Fibroblast of gingiva (primary cell): ENCODE data around the gene UGP2.
"Not testable (repeated sequence)": the region's sequence is repeated elsewhere in the genome, so short reads cannot be mapped to it uniquely, and the experiment has no call there.

ENCODE experiments used
- DNase-seq: peaks from one replicate; pipeline ENCODE4 v3.0.0-alpha.2; 2011; ENCODE audit warnings: low read depth

Gene UGP2

DNA sequence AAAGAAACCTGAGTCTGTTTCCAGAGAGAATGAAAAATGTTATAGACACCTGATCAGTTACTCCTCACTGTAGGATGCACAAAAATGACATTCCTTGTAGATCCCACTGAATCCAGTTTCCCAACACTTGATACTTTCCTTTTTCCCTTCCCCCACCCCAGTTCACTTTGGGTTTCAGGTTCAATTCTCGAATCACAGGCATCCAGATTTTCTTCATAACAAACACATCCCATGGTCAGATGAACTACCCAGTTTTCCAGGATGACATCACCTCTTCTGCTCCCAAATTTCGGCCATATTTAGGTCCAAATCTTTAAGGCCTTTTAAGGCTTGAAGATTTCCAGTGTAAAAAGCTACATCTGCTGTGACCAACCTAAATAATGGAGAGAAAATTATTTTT, 51.5 kb downstream of the UGP2 start:
- no peak for DNase-seq

DNA sequence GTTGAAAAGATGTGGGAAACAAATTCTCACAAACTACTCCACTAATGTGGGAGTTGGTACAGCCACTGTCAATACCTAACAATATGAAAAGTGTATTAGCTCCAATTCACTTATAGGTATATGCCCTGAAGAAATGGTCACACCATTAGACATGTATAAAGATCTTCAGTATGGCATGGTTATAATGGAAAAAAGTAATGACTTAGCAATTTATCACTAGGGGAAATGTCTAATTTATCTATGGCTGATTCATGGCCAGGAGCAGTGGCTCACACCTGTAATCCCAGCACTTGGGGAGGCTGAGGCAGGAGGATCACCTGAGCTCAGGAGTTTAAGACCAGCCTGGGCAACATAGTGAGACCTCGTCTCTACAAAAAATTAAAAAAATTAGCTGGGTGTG, 52.5 kb downstream of the UGP2 start:
- no peak for DNase-seq

DNA sequence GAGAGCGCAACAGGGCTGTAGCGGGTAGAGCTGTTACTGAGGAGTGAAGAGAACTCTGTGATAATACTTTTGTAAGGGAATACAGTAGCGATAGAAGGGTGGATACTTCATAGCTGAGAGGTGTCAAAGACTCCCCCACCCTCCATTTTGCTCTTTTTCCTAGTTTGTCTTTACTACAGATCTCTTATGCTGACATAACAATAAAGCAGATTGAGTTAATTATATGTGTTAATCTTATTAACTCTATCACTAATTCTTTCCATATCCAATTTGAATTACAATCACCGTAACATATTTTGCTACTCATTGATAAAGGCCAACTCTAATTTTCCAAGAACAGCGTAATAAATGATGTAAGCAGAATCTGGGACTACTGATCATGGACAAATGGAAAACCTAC, 57.1 kb downstream of the UGP2 start:
- DNase-seq = no peak

DNA sequence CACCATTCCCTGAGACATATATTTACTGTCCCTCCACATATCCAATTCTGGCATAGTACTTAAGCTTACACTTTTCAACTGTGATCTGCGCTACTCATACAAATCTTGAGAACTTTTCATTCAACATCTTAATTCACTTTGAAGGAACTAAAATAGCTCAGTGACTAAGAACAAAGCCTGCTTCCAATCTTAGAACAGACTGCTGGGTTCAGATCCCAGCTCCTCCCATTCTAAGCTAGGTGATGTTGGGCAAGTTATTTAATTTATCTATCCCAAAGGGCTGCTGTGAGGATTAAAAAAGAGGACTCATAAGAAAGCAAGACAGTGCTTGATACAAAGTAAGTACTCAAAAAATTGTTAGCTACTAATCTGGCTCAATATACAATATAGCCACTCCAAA, 57.9 kb downstream of the UGP2 start:
- no peak for DNase-seq

DNA sequence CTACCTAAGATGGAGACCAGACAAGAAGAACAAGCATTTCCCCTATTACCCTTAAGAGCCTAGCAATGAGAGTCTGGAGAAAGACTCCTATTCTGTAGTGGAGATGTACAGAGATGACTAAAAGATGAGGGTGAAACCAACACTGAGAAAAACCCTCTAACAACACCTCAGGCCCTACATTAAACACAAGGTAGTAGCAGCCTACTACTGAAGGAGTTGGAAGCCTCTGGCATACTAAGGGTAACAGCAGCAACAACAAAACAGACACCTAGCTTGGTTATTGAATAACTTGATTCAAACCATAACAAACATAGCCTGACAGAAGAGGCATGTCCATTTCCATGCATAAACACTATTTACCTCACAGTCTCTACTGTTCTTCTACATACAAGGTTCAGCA, 60.5 kb downstream of the UGP2 start:
- no peak for DNase-seq

DNA sequence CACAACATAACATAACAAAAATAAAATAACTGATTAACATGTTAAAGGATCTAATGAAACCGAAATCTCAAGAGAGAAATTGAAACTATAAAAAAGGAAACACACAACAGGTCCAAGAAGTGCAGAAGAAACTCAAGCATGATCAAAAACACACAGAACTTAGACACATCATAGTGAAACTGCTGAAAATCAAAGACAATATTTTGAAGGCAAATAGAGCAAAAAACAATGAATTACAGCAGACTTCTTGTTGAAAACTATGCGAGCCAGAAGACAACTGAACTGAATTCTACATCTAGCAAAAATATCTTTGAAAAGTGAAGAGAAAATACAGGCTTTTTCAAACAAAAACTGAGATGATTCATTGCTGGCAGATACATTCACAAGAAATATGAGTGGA, 61.3 kb downstream of the UGP2 start:
- DNase-seq = no peak

DNA sequence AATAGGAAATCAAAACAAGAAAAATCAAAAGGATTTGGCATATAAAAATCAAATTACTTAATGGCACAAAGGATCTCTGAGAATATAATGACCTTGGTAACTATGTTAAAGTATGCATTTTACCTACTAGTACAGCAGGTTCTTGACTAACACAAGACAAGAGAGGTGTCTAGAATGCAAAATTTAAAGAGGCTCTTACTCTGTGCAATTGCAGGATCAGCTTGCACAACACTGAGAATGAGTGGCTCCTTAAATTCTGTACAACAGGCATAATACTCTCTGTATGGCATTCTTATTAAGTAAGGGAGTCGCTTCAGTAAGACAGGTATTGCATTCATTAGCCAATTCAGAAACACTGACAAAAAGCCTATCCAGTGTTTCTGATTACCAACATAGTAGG, 72.6 kb downstream of the UGP2 start:
- DNase-seq = no peak

DNA sequence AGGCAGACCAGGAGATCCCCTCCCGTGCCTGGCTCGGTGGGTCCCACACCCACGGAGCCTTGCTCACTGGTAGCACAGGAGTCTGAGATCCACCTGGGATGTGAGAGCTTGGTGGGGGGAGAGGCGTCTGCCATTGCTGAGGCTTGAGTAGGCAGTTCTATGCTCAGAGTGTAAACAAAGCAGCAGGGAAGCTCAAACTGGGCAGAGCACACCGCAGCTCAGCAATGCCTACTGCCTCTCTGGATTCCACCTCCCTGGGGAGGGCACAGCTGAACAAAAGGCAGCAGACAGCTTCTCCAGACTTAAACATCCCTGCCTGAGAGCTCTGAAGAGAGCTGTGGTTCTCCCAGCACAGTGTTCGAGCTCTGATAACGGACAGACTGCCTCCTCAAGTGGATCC, 85.1 kb downstream of the UGP2 start:
- DNase-seq = no peak

DNA sequence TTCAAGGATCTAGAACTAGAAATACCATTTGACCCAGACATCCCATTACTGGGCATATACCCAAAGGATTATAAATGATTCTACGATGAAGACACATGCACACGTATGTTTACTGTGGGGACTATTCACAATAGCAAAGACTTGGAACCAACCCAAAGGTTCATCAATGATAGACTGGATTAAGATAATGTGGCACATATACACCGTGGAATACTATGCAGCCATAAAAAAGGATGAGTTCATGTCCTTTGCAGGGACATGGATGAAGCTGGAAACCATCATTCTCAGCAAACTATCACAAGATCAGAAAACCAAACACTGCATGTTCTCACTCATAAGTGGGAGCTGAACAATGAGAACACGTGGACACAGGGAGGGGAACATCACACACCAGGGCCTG, 90.4 kb downstream of the UGP2 start:
- not testable (repeated sequence) for DNase-seq
